Pancreas (tissue), 10 donors: Measurements from ENCODE around the gene PBX4. TPM values are rescaled to one million over a fixed set of nuclear protein-coding genes. Genes with fewer than 3 reads are reported as not detected.

Experiments
- ATAC-seq, 4 donors: fragments of 200-7000 bp; cut with Tn5 transposase; one replicate each; pipeline versions ENCODE4 v1.8.0 to v1.9.1; 2020; ENCODE audit warnings: mild to moderate bottlenecking in 4 of 4, moderate library complexity in 4 of 4
- DNase-seq, 6 donors: peaks; one replicate each; pipeline ENCODE4 v3.0.0-alpha.2; 2020
- FAIRE-seq: peaks from 2 replicates; lab custom pipeline; 2012; peaks lifted over from hg19 to GRCh38; lab: Jason Lieb, UNC
- H3K27ac ChIP-seq, 4 donors: fragments of 200-600 bp; sonication (generic); 1 replicate in 3 of 4; 2 replicates in 1 of 4; pipeline versions ENCODE4 v1.5.0 to v1.8.0; 2020
- H3K27me3 ChIP-seq, 4 donors: fragments of 200-600 bp; one replicate each; pipeline ENCODE4 v1.8.0; 2021
- H3K36me3 ChIP-seq, 3 donors: fragments of 200-600 bp; sonication (generic) in 1 of 3; one replicate each; pipeline versions ENCODE4 v1.5.0 to v1.8.0; 2020 to 2021
- H3K4me1 ChIP-seq, 3 donors: fragments of 200-600 bp; one replicate each; pipeline ENCODE4 v1.8.0; 2021
- H3K4me3 ChIP-seq, 4 donors: fragments of 200-600 bp; sonication (generic) in 2 of 4; one replicate each; pipeline versions ENCODE4 v1.5.0 to v1.8.0; 2020 to 2021
- H3K9me3 ChIP-seq, 4 donors: fragments of 200-600 bp; one replicate each; pipeline ENCODE4 v1.8.0; 2021
- WGBS, 2 donors: extraction: QIAGEN DNeasy Blood & Tissue Kit; methylation state at CpG; one replicate each; pipeline ENCODE4 v1.1.7; 2013; 5-methylcytosine and 5-hydroxymethylcytosine counted together
- intact Hi-C, 3 donors: fragments of 100-400 bp; cut with DNase I; formaldehyde crosslinking; loops; one replicate each; pipeline versions ENCODE4 v1.11.1 to v1.14.2; 2022
- polyA plus RNA-seq, 2 donors: library from polyadenylated mRNA; stranded (reverse); fragments of 200-250 nt; gene quantifications; one replicate each; pipeline ENCODE4 v1.2.3, GENCODE V29; 2013
- total RNA-seq, 6 donors: library from RNA; stranded (reverse); fragmentation: NEBNext Ultra II Directional in 4 of 6; extraction: Animal tissue kit (Norgen Biotek cat#: 25700) in 4 of 6; gene quantifications; one replicate each; pipeline versions ENCODE4 v1.2.1 to v1.2.4, GENCODE V29; 2021 to 2023
- TF ChIP-seq, protein P1 (sequence below), 4 donors: fragments of 200-600 bp; sonication (generic) in 3 of 4; IDR thresholded peaks; one replicate each; pipeline versions ENCODE4 v1.5.0 to v1.8.0; 2021; ENCODE audit warnings: antibody characterized with exemption in 4 of 4
- donor health status: healthy with polysubstance abuse.
- donor health status: DM: no; HTN: no; CAD: no; lungs with moderate emphysema.
- donor health status: DM: no; HTN: no; CAD: no.
- donor health status: control.
- donor health status: control.
- donor health status: Bipolar disorder and iron deficiency.
- donor health status: DM: yes; HTN: yes; CAD: no.
- donor health status: DM: no; HTN: no; CAD: no.
- donor health status: DM: no; HTN: no; CAD: no.
- donor health status: DM: yes; HTN: yes; CAD: no.

PBX4 gene
- total and polyA plus RNA-seq, 8 donors = 0.18 to 4.0 (median 0.49) TPM

- FAIRE-seq = no peak
- H3K27ac ChIP-seq = no peak overlapping the region
- DNase-seq = no peak
- no peak for ATAC-seq
- TF ChIP-seq, protein P1, sequence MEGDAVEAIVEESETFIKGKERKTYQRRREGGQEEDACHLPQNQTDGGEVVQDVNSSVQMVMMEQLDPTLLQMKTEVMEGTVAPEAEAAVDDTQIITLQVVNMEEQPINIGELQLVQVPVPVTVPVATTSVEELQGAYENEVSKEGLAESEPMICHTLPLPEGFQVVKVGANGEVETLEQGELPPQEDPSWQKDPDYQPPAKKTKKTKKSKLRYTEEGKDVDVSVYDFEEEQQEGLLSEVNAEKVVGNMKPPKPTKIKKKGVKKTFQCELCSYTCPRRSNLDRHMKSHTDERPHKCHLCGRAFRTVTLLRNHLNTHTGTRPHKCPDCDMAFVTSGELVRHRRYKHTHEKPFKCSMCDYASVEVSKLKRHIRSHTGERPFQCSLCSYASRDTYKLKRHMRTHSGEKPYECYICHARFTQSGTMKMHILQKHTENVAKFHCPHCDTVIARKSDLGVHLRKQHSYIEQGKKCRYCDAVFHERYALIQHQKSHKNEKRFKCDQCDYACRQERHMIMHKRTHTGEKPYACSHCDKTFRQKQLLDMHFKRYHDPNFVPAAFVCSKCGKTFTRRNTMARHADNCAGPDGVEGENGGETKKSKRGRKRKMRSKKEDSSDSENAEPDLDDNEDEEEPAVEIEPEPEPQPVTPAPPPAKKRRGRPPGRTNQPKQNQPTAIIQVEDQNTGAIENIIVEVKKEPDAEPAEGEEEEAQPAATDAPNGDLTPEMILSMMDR (IDR thresholded peaks at IDR 0.05) = no peak
- H3K27me3 ChIP-seq = no peaks in the 10 kb centered on the region
- no peak overlapping the region for H3K4me3 ChIP-seq
- intact Hi-C loops = loop anchor here in 1 of 3 donors (10.0 kb wide), 1 partner anchor 89 kb away; no protein-coding TSS in a partner anchor
- 91 to 95% methylated on average over 22 of the region's 22 CpGs for WGBS, 2 donors
- no peaks in the 10 kb centered on the region for H3K9me3 ChIP-seq
- H3K4me1 ChIP-seq = no peaks in the 10 kb centered on the region
- H3K36me3 ChIP-seq = no peaks in the 10 kb centered on the region
Observed at GRCh38 chr19:19633711-19634515, 15.4 kb upstream of the PBX4 start.

DNA sequence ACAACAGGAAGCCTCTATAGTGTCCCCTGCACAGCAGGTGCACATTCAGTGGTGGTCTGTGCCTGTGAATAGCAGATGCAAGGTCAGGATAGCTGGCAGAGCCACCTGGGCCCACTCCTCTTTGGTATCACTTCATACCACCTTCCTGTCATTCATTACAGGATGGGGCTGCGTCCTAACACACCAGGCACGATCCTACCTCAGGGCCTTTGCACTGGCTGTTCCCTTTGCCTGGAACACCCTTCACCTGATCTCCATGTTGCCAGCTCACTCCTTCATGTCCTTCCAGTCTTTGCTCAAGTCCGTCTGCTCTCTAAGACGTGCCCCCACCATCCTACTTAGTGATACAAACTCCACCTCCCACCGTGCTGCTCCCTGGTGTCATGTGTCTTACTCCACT lies 14.2 kb upstream of the PBX4 start:
- TF ChIP-seq, protein P1 (IDR thresholded peaks at IDR 0.05) = no peak
- no peak for DNase-seq

DNA sequence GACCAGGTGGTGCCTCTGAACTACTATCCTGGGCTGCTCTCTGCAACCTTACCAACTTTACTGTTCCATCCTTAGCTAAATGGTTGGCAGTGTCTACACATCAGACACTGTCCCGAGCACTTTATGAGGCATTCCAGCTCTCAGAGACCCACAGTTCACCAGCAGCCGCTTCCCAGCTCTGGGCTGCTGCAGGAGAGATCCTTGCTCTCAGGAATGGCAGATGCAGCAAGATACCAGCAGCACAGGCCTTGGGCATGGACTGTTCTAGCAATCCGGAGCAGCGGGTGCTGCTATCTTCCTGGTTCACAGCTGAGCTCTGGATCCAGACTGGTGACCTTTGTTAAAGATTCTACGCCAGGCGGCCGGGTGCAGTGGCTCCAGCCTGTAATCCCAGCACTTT lies 12.9 kb upstream of the PBX4 start:
- H3K4me1 ChIP-seq = no peaks in the 10 kb centered on the region
- no peaks in the 10 kb centered on the region for H3K27me3 ChIP-seq
- no peak for ATAC-seq
- intact Hi-C loops = loop anchor here in 1 of 3 donors (10.0 kb wide), 1 partner anchor 87 kb away; no protein-coding TSS in a partner anchor
- no peaks in the 10 kb centered on the region for H3K9me3 ChIP-seq
- no peak overlapping the region for H3K27ac ChIP-seq
- 89 to 94% methylated on average over 7 of the region's 7 CpGs for WGBS, 2 donors
- DNase-seq = no peak
- TF ChIP-seq, protein P1 (IDR thresholded peaks at IDR 0.05) = no peak
- FAIRE-seq = no peak
- H3K36me3 ChIP-seq = no peaks in the 10 kb centered on the region
- H3K4me3 ChIP-seq = no peak overlapping the region

More for the DNA sequence above, 14.2 kb upstream of the PBX4 start:
- Histone ChIP-seq H3K4me3 (no peak overlapping the region), H3K4me1 (no peaks in the 10 kb centered on the region), H3K36me3 (no peaks in the 10 kb centered on the region), H3K27me3 (no peaks in the 10 kb centered on the region), H3K9me3 (no peaks in the 10 kb centered on the region), H3K27ac (no peak overlapping the region)
- WGBS, 2 donors = 81 to 90% methylated on average over 5 of the region's 5 CpGs
- intact Hi-C loops = loop anchor here in 1 of 3 donors (10.0 kb wide), 1 partner anchor 88 kb away; no protein-coding TSS in a partner anchor
- FAIRE-seq (no peak), ATAC-seq (no peak)

- FAIRE-seq (no peak), DNase-seq (peak in 1 of 6 donors; percentile 8), ATAC-seq (no peak)
- H3K4me3 ChIP-seq = no peak overlapping the region
- no peaks in the 10 kb centered on the region for H3K27me3 ChIP-seq
- WGBS, 2 donors = 95 to 100% methylated on average over 2 of the region's 2 CpGs
- no peaks in the 10 kb centered on the region for H3K4me1 ChIP-seq
- TF ChIP-seq, protein P1 (IDR thresholded peaks at IDR 0.05) = no peak
- intact Hi-C loops = loop anchor here in 1 of 3 donors (10.0 kb wide), 1 partner anchor 86 kb away; no protein-coding TSS in a partner anchor
- H3K27ac ChIP-seq = no peak overlapping the region
- no peaks in the 10 kb centered on the region for H3K9me3 ChIP-seq
- no peaks in the 10 kb centered on the region for H3K36me3 ChIP-seq
Observed at GRCh38 chr19:19630426-19630825, 11.9 kb upstream of the PBX4 start.

GRCh38 chr19:19630062-19630414 lies 11.6 kb upstream of the PBX4 start:
- no peak for FAIRE-seq
- WGBS, 2 donors = 96 to 97% methylated on average over 11 of the region's 11 CpGs

More at GRCh38 chr19:19630062-19630414, 11.6 kb upstream of the PBX4 start:
- ATAC-seq (no peak), DNase-seq (peak in 1 of 6 donors; percentile 66)
- Histone ChIP-seq H3K27ac (no peak overlapping the region), H3K36me3 (no peaks in the 10 kb centered on the region), H3K4me3 (no peak overlapping the region), H3K27me3 (no peaks in the 10 kb centered on the region), H3K9me3 (no peaks in the 10 kb centered on the region), H3K4me1 (no peaks in the 10 kb centered on the region)
- intact Hi-C loops = loop anchor here in 1 of 3 donors (10.0 kb wide), 1 partner anchor 85 kb away; no protein-coding TSS in a partner anchor
- TF ChIP-seq, protein P1 (IDR thresholded peaks at IDR 0.05) = no peak
